ENCODE results near the gene TMEM154.
"Not testable (repeated sequence)": the region's sequence is repeated elsewhere in the genome, so short reads cannot be mapped to it uniquely, and the experiment has no call there.

The TMEM154 gene

GRCh38 chr4:152666946-152667345 is 12.9 kb downstream of the TMEM154 start:
- DNase-seq (ENCODE audit: low read depth), result no peak

GRCh38 chr4:152665691-152666395 is 14.0 kb downstream of the TMEM154 start:
- no peak for DNase-seq (ENCODE audit: low read depth)

DNA sequence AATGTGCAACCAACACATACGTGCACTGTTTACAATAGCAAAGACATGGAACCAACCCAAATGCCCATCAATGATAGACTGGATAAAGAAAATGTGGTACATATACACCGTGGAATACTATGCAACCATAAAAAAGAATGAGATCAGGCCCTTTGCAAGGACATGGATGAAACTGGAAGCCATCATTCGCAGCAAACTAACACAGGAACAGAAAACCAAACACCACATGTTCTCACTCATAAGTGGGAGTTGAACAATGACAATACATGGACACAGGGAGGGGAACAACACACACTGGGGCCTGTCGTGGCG is 15.8 kb downstream of the TMEM154 start:
- DNase-seq (ENCODE audit: low read depth), result not testable (repeated sequence)

DNA sequence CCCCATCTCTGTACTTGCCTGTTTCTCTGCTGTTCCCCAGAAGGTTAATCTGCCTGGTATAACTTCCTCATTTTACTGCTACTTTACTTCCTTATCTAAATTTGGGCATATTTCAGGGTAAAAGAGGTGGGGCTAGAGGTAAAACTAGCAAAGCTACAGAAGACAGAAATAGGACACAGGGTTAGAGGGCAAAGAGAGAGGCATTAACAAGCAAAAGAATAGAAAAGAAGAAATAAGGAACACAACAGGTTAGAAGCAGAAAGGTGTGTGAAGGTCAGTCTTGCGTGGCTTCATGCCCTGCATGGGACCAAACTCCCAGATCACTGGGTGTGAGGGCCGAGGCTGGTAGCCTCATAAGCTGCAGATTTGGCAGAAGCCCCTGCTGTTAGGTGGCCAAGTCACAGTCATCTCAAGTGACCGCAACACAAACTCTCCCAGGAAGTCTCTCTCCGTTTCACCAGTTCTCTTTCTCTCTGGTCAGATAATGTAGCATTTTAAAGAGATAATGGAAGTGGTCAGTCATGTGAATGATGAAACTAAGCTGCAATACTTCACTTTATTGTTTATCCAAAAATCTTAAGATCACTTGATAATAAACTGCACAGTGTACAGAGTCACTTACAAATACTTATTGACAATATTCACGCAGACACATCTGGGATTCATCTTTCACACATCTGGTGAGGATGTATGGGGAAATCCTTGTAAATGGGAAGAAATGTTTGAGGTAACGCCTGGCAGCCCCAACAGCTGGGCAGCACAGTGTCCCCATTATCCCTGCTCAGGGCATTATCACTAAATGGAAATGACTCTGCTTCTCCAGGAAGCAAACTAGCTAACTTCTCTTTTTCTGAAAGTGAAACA is 16.4 kb downstream of the TMEM154 start:
- no peak for DNase-seq (ENCODE audit: low read depth)

DNA sequence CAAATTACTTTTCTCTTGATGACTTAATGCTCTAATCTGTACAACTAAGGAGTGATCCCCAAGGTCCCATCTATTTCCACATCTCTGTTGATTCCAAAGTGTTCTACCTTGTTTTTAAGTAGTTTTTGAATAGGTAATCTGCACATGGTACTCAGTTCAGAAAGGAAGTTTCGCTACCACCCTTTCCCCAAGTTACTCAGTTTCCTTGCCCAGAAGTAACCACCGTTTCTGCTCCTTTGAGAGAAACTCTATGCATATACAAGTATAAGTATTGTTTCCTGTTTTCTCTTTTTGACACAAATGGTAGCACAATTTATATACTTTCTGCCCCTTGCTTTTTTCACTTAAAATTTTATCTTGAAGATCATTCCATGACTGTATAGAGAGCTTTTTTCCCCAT is 18.1 kb downstream of the TMEM154 start:
- no peak for DNase-seq (ENCODE audit: low read depth)

GRCh38 chr4:152660526-152660925 is 19.3 kb downstream of the TMEM154 start:
- no peak for DNase-seq (ENCODE audit: low read depth)

GRCh38 chr4:152659806-152660205 is 20.0 kb downstream of the TMEM154 start:
- DNase-seq (ENCODE audit: low read depth), result no peak

DNA sequence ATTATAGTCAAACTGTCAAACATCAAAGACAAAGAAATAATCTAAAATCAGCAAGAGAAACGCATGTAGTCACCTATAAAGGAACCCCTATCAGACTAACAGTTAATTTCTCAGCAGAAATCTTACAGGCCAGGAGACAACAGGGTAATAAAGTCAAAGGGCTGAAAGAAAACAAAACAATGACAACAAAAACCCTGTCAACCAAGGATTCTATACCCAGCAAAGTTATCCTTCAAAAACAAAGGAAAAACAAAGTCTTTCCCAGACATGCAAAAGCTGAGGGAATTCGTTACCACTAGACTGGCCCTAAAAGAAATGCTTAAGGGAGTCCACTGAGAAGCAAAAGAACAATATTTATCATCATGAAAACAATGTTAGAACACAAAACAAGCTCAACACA is 22.1 kb downstream of the TMEM154 start:
- no peak for DNase-seq (ENCODE audit: low read depth)

DNA sequence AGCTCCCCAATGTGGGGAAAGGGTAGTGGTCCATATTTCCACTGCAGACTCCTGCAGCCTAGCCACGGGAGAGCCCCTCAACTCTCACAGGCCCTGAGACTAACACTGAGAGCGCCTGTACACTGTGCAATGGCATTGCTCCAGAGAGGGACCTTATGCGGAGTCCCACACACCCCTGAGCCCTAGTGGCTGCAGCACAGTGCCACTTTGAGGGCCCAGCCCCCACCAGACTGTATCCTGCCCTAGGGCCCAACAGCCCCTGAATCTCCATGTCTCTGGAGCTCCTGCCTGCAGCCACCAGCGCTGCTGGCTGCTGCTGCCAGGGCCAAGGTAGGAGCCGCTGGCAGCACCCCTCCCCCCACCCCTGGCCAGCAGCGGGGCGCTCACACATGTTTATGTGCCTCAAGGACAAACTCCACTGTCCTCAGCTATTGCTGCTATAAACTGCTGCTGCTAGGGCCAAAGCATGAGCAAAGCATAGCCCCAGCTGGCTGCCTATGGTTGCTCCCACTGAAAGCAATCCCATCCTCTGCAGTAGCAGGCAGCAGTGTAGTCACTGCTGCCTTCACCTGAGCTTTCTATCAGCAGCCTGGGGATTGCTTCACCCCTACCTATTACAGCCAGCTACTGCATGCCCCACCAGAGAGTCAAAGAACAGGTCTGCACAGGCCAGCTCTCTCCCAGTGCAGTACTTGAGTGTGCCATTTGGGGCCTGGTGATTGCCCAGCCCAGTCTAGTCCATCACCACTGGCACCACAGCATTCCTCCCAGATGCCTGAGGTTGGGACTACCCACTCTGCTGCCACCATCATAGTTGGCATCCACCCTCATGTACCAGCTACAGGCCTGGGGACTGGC is 24.3 kb downstream of the TMEM154 start:
- DNase-seq (ENCODE audit: low read depth), result no peak

GRCh38 chr4:152652102-152652501 is 27.7 kb downstream of the TMEM154 start:
- no peak for DNase-seq (ENCODE audit: low read depth)

GRCh38 chr4:152651473-152652060 is 28.2 kb downstream of the TMEM154 start:
- DNase-seq (ENCODE audit: low read depth), result no peak

DNA sequence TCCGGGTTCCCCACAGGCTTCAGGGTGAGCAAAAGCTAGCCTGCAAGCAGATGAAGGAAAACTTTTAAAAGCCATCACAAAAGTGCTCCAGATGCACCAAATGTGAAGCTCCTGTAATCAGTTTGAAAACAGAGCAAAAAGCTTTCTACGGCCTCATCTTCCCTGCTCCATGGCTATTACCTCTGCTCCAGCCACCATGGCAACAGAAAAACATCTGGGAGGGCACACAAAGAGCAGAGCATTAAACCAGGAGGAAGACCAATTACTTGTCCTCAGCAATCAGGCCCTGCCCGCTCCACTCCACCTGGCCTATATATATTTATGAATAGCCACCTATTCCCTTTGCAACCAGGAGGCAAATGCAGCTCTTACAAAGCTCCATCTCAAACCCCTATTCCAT is 33.6 kb downstream of the TMEM154 start:
- DNase-seq (ENCODE audit: low read depth), result no peak

- no peak for DNase-seq (ENCODE audit: low read depth)
Observed at GRCh38 chr4:152644130-152644529, 35.7 kb downstream of the TMEM154 start.

GRCh38 chr4:152643153-152644035 is 36.4 kb downstream of the TMEM154 start:
- no peak for DNase-seq (ENCODE audit: low read depth)

GRCh38 chr4:152640058-152640921 is 39.5 kb downstream of the TMEM154 start:
- DNase-seq (ENCODE audit: low read depth), result peak; percentile 15

DNA sequence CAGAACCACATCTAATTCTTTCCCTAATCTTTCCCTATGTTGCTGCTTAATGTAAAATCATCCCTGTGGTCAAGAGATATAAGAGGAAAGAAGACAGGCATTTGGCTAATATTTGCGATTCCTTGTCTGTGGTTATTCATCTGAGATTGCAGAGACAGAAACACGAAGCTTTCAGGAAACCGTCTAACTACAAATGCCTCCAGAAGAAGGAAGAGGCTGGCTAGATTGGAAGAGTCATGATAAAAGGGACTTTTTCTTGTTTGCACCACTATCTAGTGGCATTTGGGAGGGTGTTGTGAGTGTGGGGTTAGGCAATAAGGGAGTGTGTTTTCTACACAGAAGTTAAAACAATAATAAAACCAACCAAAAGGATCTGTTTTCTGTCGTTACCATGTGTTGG is 43.9 kb downstream of the TMEM154 start:
- no peak for DNase-seq (ENCODE audit: low read depth)

DNA sequence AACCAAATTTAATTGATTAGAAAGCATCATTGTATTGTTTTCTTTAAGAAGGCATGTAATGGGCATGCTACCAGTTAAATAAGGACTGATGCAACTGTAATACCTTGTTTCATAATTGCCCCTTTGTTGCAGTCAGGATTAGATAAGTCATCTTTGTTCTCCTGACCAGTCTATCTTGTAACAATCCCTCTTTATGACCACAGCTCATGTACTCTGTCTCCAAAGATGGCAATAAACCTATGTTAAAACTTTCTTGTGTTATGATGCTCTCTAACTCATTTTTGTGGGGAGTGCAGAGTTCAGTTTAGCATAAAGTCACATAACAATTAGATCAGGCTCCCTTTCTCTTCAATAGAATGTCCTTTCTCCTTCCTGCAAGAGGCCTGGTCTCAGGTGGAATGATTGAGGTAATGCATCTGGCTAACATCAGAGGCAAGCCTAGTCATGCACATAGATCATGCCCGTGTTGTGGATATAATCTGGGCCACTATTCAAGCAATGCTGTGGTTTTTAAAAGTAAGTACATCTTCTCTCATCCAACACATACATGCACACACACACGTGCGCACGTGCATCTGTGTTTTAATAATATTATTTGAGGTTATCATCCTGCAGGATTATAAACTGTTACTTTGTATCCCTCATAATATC is 45.6 kb downstream of the TMEM154 start:
- no peak for DNase-seq (ENCODE audit: low read depth)

GRCh38 chr4:152633118-152633517 is 46.7 kb downstream of the TMEM154 start:
- DNase-seq (ENCODE audit: low read depth), result no peak

GRCh38 chr4:152630324-152630723 is 49.5 kb downstream of the TMEM154 start:
- no peak for DNase-seq (ENCODE audit: low read depth)

GRCh38 chr4:152629908-152630307 is 49.9 kb downstream of the TMEM154 start:
- no peak for DNase-seq (ENCODE audit: low read depth)

All from HS-27A (cell line).